C4-2B (cell line): ENCODE data around the gene OPCML.

Source experiments
- CTCF ChIP-seq: fragments of 450-650 bp; conservative IDR thresholded peaks from 2 replicates; pipeline ENCODE4 v1.5.1; 2017; ENCODE audit warnings: mild to moderate bottlenecking
- ZFX ChIP-seq: fragments of 450-650 bp; IDR thresholded peaks from 2 replicates; pipeline ENCODE4 v1.6.1; 2017

- no peak for TF ChIP-seq CTCF
- no peak for TF ChIP-seq ZFX
Observed at GRCh38 chr11:132921597-132921996, 610.7 kb downstream of the OPCML start.
